Medulla oblongata (tissue), 1 donor: ENCODE results near the gene OR7A10.
A peak's percentile ranks its signal among the peaks of the same experiment; 100 is the strongest.

Experiments
- DNase-seq: peaks from one replicate; pipeline ENCODE4 v3.0.0-alpha.2; 2015; ENCODE audit errors: extremely low spot score

The OR7A10 gene

DNA sequence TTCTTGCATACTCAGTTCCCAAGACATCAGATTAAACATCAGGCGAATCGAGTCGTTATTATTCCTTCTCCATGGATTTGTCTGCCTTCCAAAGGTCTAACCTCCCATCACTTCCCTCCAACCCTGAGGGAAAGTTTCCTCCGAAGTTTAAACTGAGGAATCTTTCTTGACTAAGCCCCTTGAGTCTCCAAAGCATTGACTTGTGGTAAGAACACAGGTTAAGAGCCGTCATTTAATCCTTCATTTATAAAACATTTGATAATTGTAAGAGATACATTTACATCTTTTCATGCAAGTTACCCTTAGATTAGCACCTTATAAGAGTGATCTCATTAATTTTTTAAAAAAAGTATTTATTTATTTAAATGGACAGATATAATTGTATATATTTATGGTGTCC, at the start of gene OR7A10:
Gene OR7A10, minus strand, starts transcription at position 101 of the 400 bp plus-strand sequence. CDS start 7,045 bp downstream, outside the sequence.
- no peak for DNase-seq

- peak; percentile 50 for DNase-seq
Observed at GRCh38 chr19:14890643-14891379, 42.1 kb upstream of the OR7A10 start.

GRCh38 chr19:14889994-14890642, 41.4 kb upstream of the OR7A10 start:
- no peak for DNase-seq

GRCh38 chr19:14886032-14886431, 37.3 kb upstream of the OR7A10 start, which contains the start of gene OR7A17:
OR7A17 (minus strand) TSS chr19:14886132; CDS start chr19:14881355, 4,777 bp downstream.
- DNase-seq = no peak

GRCh38 chr19:14871619-14872230, 23.0 kb upstream of the OR7A10 start:
- no peak for DNase-seq

DNA sequence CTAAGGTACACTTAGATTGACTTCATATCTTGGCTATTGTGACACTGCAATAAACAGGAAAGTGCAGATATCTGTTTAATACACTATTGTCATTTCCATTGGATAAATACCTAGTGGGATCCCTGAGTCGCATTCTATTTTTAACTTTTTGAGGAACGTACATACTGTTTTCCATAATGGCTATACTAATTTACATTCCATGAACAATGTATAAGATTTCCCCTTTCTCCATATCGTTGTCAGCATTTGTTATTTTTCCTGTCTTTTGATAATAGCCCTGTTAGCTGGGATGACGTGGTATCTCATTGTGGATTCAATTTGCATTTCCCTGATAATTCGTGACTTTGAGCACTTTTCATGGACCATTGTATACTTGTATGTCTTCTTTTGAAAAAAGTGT, 19.8 kb upstream of the OR7A10 start:
- no peak for DNase-seq

DNA sequence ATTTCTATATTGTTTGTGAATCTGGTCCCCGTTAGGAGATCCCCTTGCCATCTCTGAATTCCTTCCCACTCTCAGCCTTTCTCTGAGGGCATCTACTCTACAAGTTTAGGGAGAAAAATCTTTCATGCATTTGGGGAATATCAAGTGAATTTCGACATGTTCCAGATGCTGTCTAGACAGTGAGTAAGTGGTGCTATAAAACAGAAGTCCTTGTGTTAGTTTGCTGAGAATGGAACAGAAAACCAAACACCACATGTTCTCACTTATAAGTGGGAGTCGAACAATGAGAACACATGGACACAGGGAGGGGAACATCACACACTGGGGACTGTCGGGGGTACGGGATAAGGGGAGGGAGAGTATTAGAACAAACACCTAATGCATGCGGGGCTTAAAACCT, 5.1 kb downstream of the OR7A10 start:
- DNase-seq = no peak

DNA sequence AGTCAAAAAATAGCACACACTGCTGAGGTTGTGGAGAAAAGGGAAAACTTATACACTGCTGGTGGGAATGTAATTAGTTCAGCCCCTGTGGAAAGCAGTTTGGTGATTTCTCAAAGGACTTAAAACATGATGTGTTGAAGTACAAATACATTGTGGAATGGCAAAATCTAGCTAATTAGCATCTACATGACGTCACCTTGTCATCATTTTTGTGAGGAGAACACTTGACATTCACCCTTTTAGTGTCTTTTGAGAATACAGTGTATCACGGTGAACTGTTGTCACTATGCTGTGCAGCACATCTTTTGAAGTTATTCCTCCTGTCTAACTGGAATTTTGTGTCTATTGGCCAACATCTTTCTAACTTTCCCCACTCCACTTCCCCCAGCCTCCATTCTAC, 5.6 kb downstream of the OR7A10 start:
- no peak for DNase-seq

GRCh38 chr19:14840206-14840605, 8.5 kb downstream of the OR7A10 start:
- no peak for DNase-seq

DNA sequence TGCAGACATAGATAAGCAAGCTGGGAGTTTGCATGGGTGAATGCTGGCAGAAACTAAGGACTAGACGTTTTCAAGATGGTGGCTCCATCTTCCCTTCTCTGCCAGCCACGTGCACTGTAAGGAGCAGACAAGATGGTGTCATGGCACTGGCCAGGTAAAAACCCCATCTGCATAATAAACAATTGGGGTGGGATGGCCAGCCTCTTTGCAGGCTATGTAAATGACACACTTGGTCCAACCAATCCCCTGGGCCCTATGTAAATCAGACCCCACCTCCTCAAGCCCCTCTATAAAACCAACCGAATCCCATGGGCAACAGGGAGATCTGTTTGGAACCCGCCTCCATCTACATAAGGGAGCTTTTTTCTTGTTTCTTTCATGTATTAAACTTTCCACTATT, 11.3 kb downstream of the OR7A10 start:
- DNase-seq = no peak

DNA sequence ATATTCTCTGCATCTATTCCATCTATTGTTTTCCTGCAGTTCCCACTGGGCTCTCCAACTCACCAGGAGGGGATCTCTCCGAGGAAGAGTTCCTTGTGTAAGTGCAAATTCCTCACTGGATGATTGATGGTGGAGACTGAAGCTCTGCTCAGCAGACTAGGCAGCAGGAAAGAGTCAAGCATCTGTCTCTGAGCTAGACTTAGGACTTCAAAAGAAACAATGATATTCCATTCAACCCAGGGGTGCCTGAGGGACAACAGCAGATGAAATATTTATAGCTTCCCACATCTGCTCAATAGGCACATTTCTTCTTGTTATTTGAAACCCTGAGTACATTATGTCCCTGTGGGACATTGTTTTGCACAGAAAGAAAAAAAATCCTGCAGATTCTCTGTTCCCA, 13.7 kb downstream of the OR7A10 start, which contains the start of the genes OR7A5 and OR7C1:
Gene OR7A5, minus strand, starts transcription at position 175 of the 400 bp plus-strand sequence. CDS start 6,944 bp downstream, outside the sequence.
Gene OR7C1, minus strand, starts transcription at position 175 of the 400 bp plus-strand sequence. CDS start 35,049 bp downstream, outside the sequence.
- DNase-seq = no peak

GRCh38 chr19:14830702-14831101, 18.0 kb downstream of the OR7A10 start:
- DNase-seq = no peak

DNA sequence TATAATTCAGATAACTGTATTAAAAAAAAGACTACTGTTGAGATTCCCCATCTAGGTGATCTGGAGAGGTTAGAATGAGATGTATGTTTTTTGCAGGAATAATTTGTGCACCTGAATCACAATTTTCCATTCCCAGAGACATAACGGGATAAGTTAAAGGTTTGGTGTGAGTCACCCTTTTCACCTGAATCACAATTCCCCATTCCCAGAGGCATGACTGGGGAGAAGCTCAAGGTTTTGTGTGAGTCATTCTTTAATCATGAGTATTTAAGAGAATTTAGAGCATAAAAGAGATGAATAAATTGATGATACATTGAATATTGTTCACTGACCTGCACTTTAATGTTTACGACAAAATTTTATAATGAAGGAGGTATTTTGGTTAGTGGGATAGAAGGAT, 22.7 kb downstream of the OR7A10 start:
- no peak for DNase-seq

DNA sequence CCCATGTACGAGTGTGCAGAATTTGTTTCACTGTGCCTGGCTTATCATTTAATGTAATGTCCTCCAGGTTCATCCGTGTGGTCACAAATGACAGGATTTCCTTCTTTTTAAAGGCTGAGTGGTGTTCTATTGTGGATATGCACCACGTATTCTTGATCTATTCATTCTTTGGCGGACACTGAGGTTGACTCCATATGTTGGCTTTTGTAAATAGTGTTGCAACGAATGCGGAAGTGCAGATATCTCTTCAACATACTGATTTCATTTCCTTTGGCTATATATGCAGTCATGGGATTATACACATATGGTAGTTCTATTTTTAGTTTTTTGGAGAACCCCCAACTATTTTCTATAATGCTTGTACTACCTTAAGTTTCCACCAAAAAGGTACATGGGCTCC, 26.8 kb downstream of the OR7A10 start:
- no peak for DNase-seq

GRCh38 chr19:14818588-14818987, 30.1 kb downstream of the OR7A10 start:
- DNase-seq = no peak

- no peak for DNase-seq
Observed at GRCh38 chr19:14817052-14817451, 31.7 kb downstream of the OR7A10 start.

GRCh38 chr19:14814982-14815652, 33.6 kb downstream of the OR7A10 start:
- no peak for DNase-seq

GRCh38 chr19:14809272-14810057, 39.3 kb downstream of the OR7A10 start:
- DNase-seq = no peak

- DNase-seq = no peak
Observed at GRCh38 chr19:14804765-14805164, 44.0 kb downstream of the OR7A10 start.

- no peak for DNase-seq
Observed at GRCh38 chr19:14798760-14799159, 50.0 kb downstream of the OR7A10 start.

GRCh38 chr19:14796021-14796420, 52.7 kb downstream of the OR7A10 start:
- DNase-seq = no peak
